ENCODE measurements around the gene JPH2. TPM values are rescaled to one million over a fixed set of nuclear protein-coding genes. Genes with fewer than 3 reads are reported as not detected.

JPH2 gene
- total RNA-seq, 1 donor from 2014 or later, result 14.2 TPM

DNA sequence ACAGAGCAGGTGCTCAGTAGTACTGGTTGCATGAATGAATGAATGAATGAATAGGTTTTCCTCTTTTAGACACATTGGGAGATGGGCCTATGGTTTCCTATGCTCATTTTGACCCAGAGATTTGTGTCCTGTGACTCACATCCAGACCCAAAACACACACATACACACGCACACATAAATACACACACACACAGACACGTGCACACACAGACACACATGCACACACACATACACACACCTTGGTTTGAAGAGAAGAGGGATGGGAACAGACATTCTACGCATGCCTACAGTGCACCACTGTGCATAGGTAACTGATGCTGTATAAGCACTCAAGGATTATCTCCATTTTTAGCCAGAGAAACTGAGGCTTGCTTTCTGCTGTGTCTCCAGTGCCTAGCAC, 4.1 kb downstream of the JPH2 start:
- peak overlapping the region; percentile 96 for H3K27ac Mint-ChIP-seq (ENCODE audit: unreplicated experiment)
- H3K9me3 Mint-ChIP-seq (ENCODE audit: unreplicated experiment), result no peaks in the 10 kb centered on the region
- peaks cover 85% of the 10 kb centered on the region for H3K4me1 Mint-ChIP-seq (ENCODE audit: unreplicated experiment)
- peak overlapping the region; percentile 22 for H3K4me3 Mint-ChIP-seq (ENCODE audit: unreplicated experiment)
- TF ChIP-seq, protein P1, sequence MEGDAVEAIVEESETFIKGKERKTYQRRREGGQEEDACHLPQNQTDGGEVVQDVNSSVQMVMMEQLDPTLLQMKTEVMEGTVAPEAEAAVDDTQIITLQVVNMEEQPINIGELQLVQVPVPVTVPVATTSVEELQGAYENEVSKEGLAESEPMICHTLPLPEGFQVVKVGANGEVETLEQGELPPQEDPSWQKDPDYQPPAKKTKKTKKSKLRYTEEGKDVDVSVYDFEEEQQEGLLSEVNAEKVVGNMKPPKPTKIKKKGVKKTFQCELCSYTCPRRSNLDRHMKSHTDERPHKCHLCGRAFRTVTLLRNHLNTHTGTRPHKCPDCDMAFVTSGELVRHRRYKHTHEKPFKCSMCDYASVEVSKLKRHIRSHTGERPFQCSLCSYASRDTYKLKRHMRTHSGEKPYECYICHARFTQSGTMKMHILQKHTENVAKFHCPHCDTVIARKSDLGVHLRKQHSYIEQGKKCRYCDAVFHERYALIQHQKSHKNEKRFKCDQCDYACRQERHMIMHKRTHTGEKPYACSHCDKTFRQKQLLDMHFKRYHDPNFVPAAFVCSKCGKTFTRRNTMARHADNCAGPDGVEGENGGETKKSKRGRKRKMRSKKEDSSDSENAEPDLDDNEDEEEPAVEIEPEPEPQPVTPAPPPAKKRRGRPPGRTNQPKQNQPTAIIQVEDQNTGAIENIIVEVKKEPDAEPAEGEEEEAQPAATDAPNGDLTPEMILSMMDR (IDR thresholded peaks at IDR 0.05), result no peak
- DNase-seq (ENCODE audit: extremely low spot score, unreplicated experiment), result no peak
- H3K27me3 Mint-ChIP-seq (ENCODE audit: unreplicated experiment), result no peaks in the 10 kb centered on the region
- H3K36me3 Mint-ChIP-seq (ENCODE audit: unreplicated experiment), result no peaks in the 10 kb centered on the region

DNA sequence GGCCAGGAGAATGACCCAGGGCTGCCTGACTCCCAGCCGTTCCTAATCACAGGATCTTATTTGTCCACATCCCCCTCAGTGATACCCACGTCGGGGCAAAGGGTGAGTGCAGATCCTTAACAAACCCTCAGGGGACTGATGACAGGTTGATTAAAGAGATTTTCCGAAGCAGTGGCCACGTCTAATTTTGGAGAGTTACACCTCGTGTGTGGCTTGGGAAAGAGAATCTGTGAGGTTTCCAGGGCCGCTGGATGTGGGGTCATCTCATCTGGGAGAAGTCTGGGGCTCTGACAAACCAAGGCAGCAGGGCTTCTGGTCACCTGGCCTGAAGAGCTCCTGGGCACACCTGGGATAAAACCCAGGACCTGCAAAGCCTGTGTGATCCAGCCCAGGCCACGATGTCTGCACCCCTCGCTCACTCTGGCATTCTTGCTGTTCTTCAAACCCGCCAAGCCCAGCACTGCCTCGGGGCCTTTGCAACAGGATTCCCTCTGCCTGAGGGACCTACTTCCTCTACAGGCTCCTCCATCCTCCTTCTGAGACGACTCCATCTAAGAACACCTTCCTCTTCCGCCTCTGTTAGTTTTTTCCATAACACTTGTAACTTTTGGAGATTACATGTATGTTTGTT, 4.7 kb downstream of the JPH2 start:
- H3K9me3 Mint-ChIP-seq (ENCODE audit: unreplicated experiment), result no peaks in the 10 kb centered on the region
- DNase-seq (ENCODE audit: extremely low spot score, unreplicated experiment), result no peak
- H3K4me1 Mint-ChIP-seq (ENCODE audit: unreplicated experiment), result peaks cover 85% of the 10 kb centered on the region
- TF ChIP-seq, protein P1 (IDR thresholded peaks at IDR 0.05), result no peak
- no peaks in the 10 kb centered on the region for H3K36me3 Mint-ChIP-seq (ENCODE audit: unreplicated experiment)
- peak overlapping the region; percentile 96 for H3K27ac Mint-ChIP-seq (ENCODE audit: unreplicated experiment)
- H3K4me3 Mint-ChIP-seq (ENCODE audit: unreplicated experiment), result peak overlapping the region; percentile 22
- no peaks in the 10 kb centered on the region for H3K27me3 Mint-ChIP-seq (ENCODE audit: unreplicated experiment)

DNA sequence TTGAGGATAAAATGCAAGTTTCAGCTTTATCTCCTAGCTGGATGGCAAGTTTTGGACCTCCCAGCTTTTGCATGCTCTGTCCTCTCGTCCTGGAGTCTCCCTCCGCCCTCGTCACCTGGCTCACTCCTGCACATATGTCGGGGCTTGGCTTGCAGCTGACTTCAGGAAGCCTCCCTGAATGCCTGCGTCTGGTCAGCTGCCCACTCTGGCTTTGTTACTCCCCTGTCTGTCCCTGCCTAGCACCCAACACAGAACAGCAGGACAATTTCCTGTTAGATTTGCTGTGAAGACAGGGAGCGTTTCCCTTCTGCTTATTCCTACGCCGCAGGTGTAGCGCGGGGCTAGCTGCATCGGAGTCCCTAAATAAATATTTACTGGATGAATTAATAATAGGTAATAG, 5.4 kb downstream of the JPH2 start:
- peak overlapping the region; percentile 96 for H3K27ac Mint-ChIP-seq (ENCODE audit: unreplicated experiment)
- TF ChIP-seq, protein P1 (IDR thresholded peaks at IDR 0.05), result no peak
- peaks cover 86% of the 10 kb centered on the region for H3K4me1 Mint-ChIP-seq (ENCODE audit: unreplicated experiment)
- no peaks in the 10 kb centered on the region for H3K9me3 Mint-ChIP-seq (ENCODE audit: unreplicated experiment)
- H3K36me3 Mint-ChIP-seq (ENCODE audit: unreplicated experiment), result no peaks in the 10 kb centered on the region
- no peaks in the 10 kb centered on the region for H3K27me3 Mint-ChIP-seq (ENCODE audit: unreplicated experiment)
- no peak overlapping the region for H3K4me3 Mint-ChIP-seq (ENCODE audit: unreplicated experiment)
- no peak for DNase-seq (ENCODE audit: extremely low spot score, unreplicated experiment)

DNA sequence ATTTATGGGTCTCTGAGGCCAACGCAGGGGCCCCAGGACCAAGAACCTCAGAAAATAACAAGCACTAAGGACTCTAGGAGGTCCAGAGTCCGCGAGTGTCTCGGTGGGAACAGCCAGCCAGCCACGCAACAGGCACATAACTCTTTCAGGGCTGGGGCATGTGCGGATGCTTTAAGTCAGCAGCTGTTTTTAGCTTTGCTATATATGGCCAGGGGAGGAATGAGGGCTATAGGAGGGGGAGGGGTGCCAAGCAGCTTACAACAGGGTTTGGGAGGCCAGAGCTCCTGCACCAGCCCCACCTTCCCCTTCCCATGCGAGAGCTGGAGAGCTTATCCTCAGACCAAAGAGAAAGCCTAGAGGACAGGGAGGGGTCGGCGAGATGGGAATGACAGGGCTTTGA, 6.2 kb downstream of the JPH2 start:
- TF ChIP-seq, protein P1 (IDR thresholded peaks at IDR 0.05), result no peak
- DNase-seq (ENCODE audit: extremely low spot score, unreplicated experiment), result no peak
- Mint-ChIP-seq H3K4me3 (ENCODE audit: unreplicated experiment) (peak overlapping the region; percentile 53), H3K4me1 (ENCODE audit: unreplicated experiment) (peaks cover 80% of the 10 kb centered on the region), H3K27me3 (ENCODE audit: unreplicated experiment) (no peaks in the 10 kb centered on the region), H3K27ac (ENCODE audit: unreplicated experiment) (peak overlapping the region; percentile 96), H3K9me3 (ENCODE audit: unreplicated experiment) (no peaks in the 10 kb centered on the region), H3K36me3 (ENCODE audit: unreplicated experiment) (peaks cover 4% of the 10 kb centered on the region)

DNA sequence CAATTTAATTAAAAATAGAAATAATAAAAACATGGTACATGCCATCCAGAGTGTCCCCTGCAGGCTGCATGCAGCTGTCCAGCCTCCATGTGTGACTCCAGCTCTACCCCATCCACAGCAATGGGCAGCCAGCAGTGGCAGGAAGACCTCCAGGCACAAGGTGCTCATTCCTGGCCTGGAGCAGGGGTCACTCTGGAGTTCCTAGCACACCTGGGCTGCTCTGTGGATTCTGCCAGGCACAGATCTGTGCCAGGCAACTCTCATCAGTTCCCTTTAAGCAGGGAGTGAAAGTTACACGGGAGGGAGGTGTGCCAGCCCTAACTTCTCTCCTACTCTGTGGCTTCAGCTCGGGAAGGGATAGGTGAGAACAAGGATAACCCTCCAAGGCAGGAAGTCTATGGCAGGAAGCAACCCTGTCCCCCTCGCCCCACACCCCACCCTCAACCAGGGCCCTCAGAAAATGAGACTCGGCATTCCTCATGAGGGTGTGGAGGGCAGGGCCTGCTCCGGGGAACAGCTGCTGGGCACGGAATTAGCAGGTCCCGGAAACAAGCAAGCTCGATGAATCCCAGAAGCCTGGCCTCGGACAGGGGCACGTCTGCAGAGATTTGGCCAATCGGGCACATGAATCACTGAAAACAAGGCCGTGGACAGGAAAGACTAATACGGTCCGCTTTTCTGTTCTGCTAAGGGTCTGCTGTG, 10.0 kb downstream of the JPH2 start:
- Mint-ChIP-seq H3K27ac (ENCODE audit: unreplicated experiment) (peak overlapping the region; percentile 86), H3K36me3 (ENCODE audit: unreplicated experiment) (peaks cover 5% of the 10 kb centered on the region), H3K27me3 (ENCODE audit: unreplicated experiment) (no peaks in the 10 kb centered on the region), H3K9me3 (ENCODE audit: unreplicated experiment) (no peaks in the 10 kb centered on the region), H3K4me3 (ENCODE audit: unreplicated experiment) (no peak overlapping the region), H3K4me1 (ENCODE audit: unreplicated experiment) (peaks cover 53% of the 10 kb centered on the region)
- TF ChIP-seq, protein P1 (IDR thresholded peaks at IDR 0.05), result no peak
- no peak for DNase-seq (ENCODE audit: extremely low spot score, unreplicated experiment)
